Measurements from ENCODE around the gene DOCK1.

Gene DOCK1

GRCh38 chr10:127358337-127358736 is 453.1 kb downstream of the DOCK1 start:
- no peak overlapping the region for H3K27ac ChIP-seq
- no peak for DNase-seq (ENCODE audit: low read depth, low spot score)

GRCh38 chr10:127364034-127364433 is 458.8 kb downstream of the DOCK1 start:
- DNase-seq (ENCODE audit: low read depth, low spot score) = no peak
- H3K27ac ChIP-seq = no peak overlapping the region

GRCh38 chr10:127368101-127368500 is 462.9 kb downstream of the DOCK1 start:
- no peak overlapping the region for H3K27ac ChIP-seq
- no peak for DNase-seq (ENCODE audit: low read depth, low spot score)

- H3K27ac ChIP-seq = no peak overlapping the region
- no peak for DNase-seq (ENCODE audit: low read depth, low spot score)
Observed at GRCh38 chr10:127368929-127369328, 463.7 kb downstream of the DOCK1 start.

GRCh38 chr10:127370601-127371000 is 465.4 kb downstream of the DOCK1 start:
- no peak for DNase-seq (ENCODE audit: low read depth, low spot score)
- H3K27ac ChIP-seq = no peak overlapping the region

- DNase-seq (ENCODE audit: low read depth, low spot score) = no peak
- H3K27ac ChIP-seq = no peak overlapping the region
Observed at GRCh38 chr10:127372361-127372760, 467.1 kb downstream of the DOCK1 start.

GRCh38 chr10:127374074-127374680 is 468.9 kb downstream of the DOCK1 start:
- no peak overlapping the region for H3K27ac ChIP-seq
- no peak for DNase-seq (ENCODE audit: low read depth, low spot score)

- no peak overlapping the region for H3K27ac ChIP-seq
- DNase-seq (ENCODE audit: low read depth, low spot score) = no peak
Observed at GRCh38 chr10:127374901-127375300, 469.7 kb downstream of the DOCK1 start.

GRCh38 chr10:127375461-127375860 is 470.2 kb downstream of the DOCK1 start:
- DNase-seq (ENCODE audit: low read depth, low spot score) = no peak
- H3K27ac ChIP-seq = no peak overlapping the region

GRCh38 chr10:127376071-127376470 is 470.8 kb downstream of the DOCK1 start:
- no peak overlapping the region for H3K27ac ChIP-seq
- no peak for DNase-seq (ENCODE audit: low read depth, low spot score)

- DNase-seq (ENCODE audit: low read depth, low spot score) = no peak
- H3K27ac ChIP-seq = no peak overlapping the region
Observed at GRCh38 chr10:127378628-127379027, 473.4 kb downstream of the DOCK1 start.

GRCh38 chr10:127384532-127384931 is 479.3 kb downstream of the DOCK1 start:
- no peak for DNase-seq (ENCODE audit: low read depth, low spot score)
- no peak overlapping the region for H3K27ac ChIP-seq

GRCh38 chr10:127385066-127385465 is 479.8 kb downstream of the DOCK1 start:
- H3K27ac ChIP-seq = no peak overlapping the region
- DNase-seq (ENCODE audit: low read depth, low spot score) = no peak

GRCh38 chr10:127386606-127387327 is 481.5 kb downstream of the DOCK1 start:
- DNase-seq (ENCODE audit: low read depth, low spot score) = no peak
- H3K27ac ChIP-seq = no peak overlapping the region

- no peak for DNase-seq (ENCODE audit: low read depth, low spot score)
- H3K27ac ChIP-seq = no peak overlapping the region
Observed at GRCh38 chr10:127391875-127392274, 486.6 kb downstream of the DOCK1 start.

- DNase-seq (ENCODE audit: low read depth, low spot score) = no peak
- no peak overlapping the region for H3K27ac ChIP-seq
Observed at GRCh38 chr10:127392351-127393235, 487.4 kb downstream of the DOCK1 start.

- no peak for DNase-seq (ENCODE audit: low read depth, low spot score)
- H3K27ac ChIP-seq = no peak overlapping the region
Observed at GRCh38 chr10:127398140-127398970, 493.1 kb downstream of the DOCK1 start.

GRCh38 chr10:127398971-127399365 is 493.7 kb downstream of the DOCK1 start:
- no peak overlapping the region for H3K27ac ChIP-seq
- DNase-seq (ENCODE audit: low read depth, low spot score) = no peak

- no peak for DNase-seq (ENCODE audit: low read depth, low spot score)
- no peak overlapping the region for H3K27ac ChIP-seq
Observed at GRCh38 chr10:127399668-127400067, 494.4 kb downstream of the DOCK1 start.

- H3K27ac ChIP-seq = no peak overlapping the region
- no peak for DNase-seq (ENCODE audit: low read depth, low spot score)
Observed at GRCh38 chr10:127400216-127400615, 495.0 kb downstream of the DOCK1 start.
